ENCODE measurements around the gene FOXA3. TPM values are rescaled to one million over a fixed set of nuclear protein-coding genes. Genes with fewer than 3 reads are reported as not detected.

The FOXA3 gene
- not detected for total RNA-seq
- long read RNA-seq, result 0 reads

GRCh38 chr19:45863840-45864628 lies at the start of gene FOXA3:
Gene FOXA3, plus strand, starts transcription at chr19:45864326. Its CDS starts 131 bp downstream, at chr19:45864457.
- H3K27ac ChIP-seq (replicated peaks), result no peak within 1 kb of the TSS
- intact Hi-C loops (cut with micrococcal nuclease), result no loop called here
- H3K4me1 ChIP-seq, result peaks cover 38% of the 10 kb centered on the region
- peaks cover 17% of the 10 kb centered on the region for H3K36me3 ChIP-seq
- H3K9me3 ChIP-seq (replicated peaks), result no peaks in the 10 kb centered on the region
- H3K4me3 ChIP-seq, result peak within 1 kb of the TSS; percentile 98
- H3K27me3 ChIP-seq (ENCODE audit: low read depth), result peaks cover 40% of the 10 kb centered on the region
- TF ChIP-seq CTCF (IDR thresholded peaks at IDR 0.05; ENCODE audit: borderline replicate concordance), result peak; percentile 74
- no peak for DNase-seq

- intact Hi-C loops (cut with micrococcal nuclease), result no loop called here
- peaks cover 27% of the 10 kb centered on the region for H3K4me1 ChIP-seq
- H3K9me3 ChIP-seq (replicated peaks), result no peaks in the 10 kb centered on the region
- peak within 1 kb of the TSS; percentile 15 for H3K27ac ChIP-seq (replicated peaks)
- H3K27me3 ChIP-seq (ENCODE audit: low read depth), result peaks cover 11% of the 10 kb centered on the region
- peaks cover 4% of the 10 kb centered on the region for H3K36me3 ChIP-seq
- peak within 1 kb of the TSS; percentile 66 for H3K4me3 ChIP-seq
- TF ChIP-seq CTCF (IDR thresholded peaks at IDR 0.05; ENCODE audit: borderline replicate concordance), result no peak
- no peak for DNase-seq
Measured at GRCh38 chr19:45814851-45815480, 49.2 kb upstream of the FOXA3 start, which contains the start of gene RSPH6A. Gene RSPH6A, minus strand, starts transcription at chr19:45815308. Its CDS starts 132 bp downstream, at chr19:45815176.

- peaks cover 11% of the 10 kb centered on the region for H3K36me3 ChIP-seq
- intact Hi-C loops (cut with micrococcal nuclease), result no loop called here
- TF ChIP-seq CTCF (IDR thresholded peaks at IDR 0.05; ENCODE audit: borderline replicate concordance), result no peak
- peak overlapping the region; percentile 15 for H3K27ac ChIP-seq (replicated peaks)
- no peaks in the 10 kb centered on the region for H3K9me3 ChIP-seq (replicated peaks)
- H3K27me3 ChIP-seq (ENCODE audit: low read depth), result peaks cover 11% of the 10 kb centered on the region
- peaks cover 27% of the 10 kb centered on the region for H3K4me1 ChIP-seq
- H3K4me3 ChIP-seq, result peak overlapping the region; percentile 66
- DNase-seq, result peak; percentile 28
Measured at GRCh38 chr19:45815481-45816216, 48.5 kb upstream of the FOXA3 start.

GRCh38 chr19:45816236-45817009 lies 47.7 kb upstream of the FOXA3 start:
- H3K27ac ChIP-seq (replicated peaks), result peak overlapping the region; percentile 15
- H3K36me3 ChIP-seq, result peaks cover 17% of the 10 kb centered on the region
- H3K27me3 ChIP-seq (ENCODE audit: low read depth), result peaks cover 11% of the 10 kb centered on the region
- TF ChIP-seq CTCF (IDR thresholded peaks at IDR 0.05; ENCODE audit: borderline replicate concordance), result no peak
- peak overlapping the region; percentile 66 for H3K4me3 ChIP-seq
- intact Hi-C loops (cut with micrococcal nuclease), result no loop called here
- DNase-seq, result no peak
- no peaks in the 10 kb centered on the region for H3K9me3 ChIP-seq (replicated peaks)
- H3K4me1 ChIP-seq, result peaks cover 27% of the 10 kb centered on the region

Data from left ventricle myocardium inferior (tissue), 1 donor.